Activated T-cell treated with anti-CD3 and anti-CD28 coated beads for 48 hours (primary cell): ENCODE data around the gene POU2F2.

Experiments
- DNase-seq: peaks from one replicate; pipeline ENCODE4 v3.0.0-alpha.2; 2020; ENCODE audit warnings: low read depth

POU2F2 gene

DNA sequence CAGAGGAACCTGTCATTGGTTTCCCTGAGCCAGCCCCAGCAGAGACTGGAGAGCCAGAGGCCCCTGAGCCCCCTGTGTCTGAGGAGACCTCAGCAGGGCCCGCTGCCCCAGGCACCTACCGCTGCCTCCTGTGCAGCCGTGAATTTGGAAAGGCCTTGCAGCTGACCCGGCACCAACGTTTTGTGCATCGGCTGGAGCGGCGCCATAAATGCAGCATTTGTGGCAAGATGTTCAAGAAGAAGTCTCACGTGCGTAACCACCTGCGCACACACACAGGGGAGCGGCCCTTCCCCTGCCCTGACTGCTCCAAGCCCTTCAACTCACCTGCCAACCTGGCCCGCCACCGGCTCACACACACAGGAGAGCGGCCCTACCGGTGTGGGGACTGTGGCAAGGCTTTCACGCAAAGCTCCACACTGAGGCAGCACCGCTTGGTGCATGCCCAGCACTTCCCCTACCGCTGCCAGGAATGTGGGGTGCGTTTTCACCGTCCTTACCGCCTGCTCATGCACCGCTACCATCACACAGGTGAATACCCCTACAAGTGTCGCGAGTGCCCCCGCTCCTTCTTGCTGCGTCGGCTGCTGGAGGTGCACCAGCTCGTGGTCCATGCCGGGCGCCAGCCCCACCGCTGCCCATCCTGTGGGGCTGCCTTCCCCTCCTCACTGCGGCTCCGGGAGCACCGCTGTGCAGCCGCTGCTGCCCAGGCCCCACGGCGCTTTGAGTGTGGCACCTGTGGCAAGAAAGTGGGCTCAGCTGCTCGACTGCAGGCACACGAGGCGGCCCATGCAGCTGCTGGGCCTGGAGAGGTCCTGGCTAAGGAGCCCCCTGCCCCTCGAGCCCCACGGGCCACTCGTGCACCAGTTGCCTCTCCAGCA lies 52.1 kb downstream of the POU2F2 start:
- DNase-seq, result no peak

DNA sequence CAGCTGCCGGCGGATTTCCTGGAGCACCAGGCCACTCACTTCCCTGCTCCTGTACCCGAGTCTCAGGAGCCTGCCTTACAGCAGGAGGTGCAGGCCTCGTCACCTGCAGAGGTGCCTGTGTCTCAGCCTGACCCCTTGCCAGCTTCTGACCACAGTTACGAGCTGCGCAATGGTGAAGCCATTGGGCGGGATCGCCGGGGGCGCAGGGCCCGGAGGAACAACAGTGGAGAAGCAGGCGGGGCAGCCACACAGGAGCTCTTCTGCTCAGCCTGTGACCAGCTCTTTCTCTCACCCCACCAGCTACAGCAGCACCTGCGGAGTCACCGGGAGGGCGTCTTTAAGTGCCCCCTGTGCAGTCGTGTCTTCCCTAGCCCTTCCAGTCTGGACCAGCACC lies 53.0 kb downstream of the POU2F2 start:
- no peak for DNase-seq

DNA sequence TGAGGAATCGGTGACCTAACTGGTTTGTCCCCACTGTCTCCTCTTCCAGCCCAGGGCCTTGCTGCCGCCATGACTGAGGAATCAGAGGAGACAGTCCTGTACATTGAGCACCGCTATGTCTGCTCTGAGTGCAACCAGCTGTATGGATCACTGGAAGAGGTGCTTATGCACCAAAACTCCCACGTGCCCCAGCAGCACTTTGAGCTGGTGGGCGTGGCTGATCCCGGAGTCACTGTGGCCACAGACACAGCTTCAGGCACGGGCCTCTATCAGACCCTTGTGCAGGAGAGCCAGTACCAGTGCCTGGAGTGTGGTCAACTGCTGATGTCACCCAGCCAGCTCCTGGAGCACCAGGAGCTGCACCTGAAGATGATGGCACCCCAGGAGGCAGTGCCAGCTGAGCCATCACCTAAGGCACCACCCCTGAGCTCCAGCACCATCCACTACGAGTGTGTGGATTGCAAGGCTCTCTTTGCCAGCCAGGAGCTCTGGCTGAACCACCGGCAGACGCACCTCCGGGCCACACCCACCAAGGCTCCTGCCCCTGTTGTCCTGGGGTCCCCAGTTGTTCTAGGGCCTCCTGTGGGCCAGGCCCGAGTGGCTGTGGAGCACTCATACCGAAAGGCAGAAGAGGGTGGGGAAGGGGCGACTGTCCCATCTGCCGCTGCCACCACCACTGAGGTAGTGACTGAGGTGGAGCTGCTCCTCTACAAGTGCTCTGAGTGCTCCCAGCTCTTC lies 53.5 kb downstream of the POU2F2 start:
- no peak for DNase-seq

DNA sequence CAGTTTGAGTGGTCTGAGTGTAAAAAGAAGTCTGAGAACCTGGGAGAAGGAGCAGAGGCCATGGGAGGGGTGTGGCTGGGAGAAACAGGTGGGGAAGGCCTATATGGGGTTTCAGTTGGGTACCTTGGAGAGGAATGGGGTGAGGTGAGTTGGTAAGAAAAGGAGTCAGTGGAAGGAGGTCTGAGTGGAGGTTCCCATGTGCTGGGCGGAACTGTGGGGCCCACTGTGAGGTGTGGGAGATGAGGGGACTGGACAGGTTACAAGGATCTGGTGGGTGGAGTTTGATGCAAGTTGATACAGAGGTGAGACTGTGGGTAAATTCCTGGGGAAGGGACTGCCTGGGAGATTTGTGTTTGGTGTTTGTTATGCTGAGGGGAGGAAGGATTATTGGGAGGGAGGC lies 54.2 kb downstream of the POU2F2 start:
- DNase-seq, result no peak

DNA sequence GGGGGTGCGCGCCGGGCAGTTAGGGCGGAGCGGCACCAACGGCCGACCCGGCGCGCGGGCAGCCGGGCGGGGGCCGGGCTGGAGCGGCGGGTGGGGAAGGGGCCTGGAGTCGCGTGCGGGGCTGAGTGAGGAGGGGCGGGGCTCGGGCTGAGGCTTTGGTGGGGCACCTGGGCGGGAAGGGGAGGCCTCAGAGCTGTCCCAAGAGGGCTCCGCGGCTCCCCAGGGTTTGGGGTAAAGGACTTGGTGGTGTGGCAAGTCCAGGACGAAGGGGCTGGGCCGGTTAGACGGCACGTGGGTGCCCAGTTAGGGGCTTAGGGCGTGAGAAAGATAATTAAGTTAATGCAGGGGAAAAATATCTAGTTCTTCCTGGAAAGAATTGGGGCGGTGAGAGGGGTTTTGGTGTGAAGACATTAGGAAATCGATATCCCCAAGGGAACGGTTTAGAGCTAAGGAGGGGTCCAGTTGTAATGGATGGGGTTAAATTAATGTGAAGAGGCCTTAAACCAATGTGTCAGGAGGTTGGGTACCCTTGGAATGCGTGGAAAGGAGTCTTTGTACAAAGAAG lies 55.8 kb downstream of the POU2F2 start:
- no peak for DNase-seq

DNA sequence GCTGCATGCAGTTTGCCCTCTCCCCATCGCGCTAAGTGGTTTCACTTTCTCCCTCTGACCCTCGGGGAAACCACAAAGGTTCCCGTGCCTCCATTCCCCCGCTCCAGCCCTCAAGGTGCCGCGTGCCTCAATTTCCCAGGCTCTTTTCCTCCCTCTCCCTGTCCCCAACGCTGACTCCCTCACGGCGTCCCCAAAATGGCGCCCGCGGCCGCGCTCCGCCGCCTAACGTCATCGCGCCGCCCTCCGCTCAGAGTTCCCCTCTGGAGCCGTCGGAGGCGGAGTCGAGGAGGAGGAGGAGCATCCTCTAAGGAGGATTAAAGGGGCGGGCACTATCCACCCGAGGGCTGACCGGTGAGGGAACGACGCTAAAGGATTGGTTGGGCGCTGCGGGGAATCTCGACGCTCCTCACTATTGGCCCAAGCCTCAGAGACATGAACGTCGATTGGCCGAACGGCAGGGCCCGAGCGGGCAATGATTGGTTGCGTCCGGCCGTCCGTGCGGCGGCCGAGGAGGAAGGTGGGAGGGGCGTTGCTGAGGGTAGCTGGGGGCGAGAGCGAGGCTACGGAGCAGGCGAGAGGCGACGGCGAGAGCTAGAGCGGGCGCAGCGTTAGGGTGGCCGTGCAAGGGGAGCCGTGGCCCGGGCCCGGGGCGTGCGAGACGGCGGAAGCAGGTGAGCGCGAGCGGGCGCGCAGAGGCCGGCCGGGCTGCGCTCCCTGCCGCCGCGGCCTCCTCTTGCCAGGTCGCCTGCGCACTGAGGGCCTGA lies 56.4 kb downstream of the POU2F2 start, which contains the start of gene ZNF574:
Gene ZNF574, plus strand, starts transcription at position 551 of the 764 bp plus-strand sequence. CDS start 2,441 bp downstream, outside the sequence.
- DNase-seq, result peak; percentile 97

DNA sequence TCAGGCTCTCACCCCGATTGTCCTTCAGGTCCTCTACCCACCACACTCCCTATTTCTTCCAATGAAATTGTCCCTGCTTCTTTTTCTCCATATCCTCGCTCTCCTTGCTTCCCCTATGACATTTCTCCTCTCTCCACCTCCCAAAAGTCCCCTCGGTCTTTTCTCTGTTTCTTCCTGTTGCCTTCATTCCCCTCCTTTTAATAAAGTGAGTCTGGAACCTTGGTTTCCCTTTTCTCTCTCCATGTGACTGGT lies 57.0 kb downstream of the POU2F2 start:
- DNase-seq, result no peak

DNA sequence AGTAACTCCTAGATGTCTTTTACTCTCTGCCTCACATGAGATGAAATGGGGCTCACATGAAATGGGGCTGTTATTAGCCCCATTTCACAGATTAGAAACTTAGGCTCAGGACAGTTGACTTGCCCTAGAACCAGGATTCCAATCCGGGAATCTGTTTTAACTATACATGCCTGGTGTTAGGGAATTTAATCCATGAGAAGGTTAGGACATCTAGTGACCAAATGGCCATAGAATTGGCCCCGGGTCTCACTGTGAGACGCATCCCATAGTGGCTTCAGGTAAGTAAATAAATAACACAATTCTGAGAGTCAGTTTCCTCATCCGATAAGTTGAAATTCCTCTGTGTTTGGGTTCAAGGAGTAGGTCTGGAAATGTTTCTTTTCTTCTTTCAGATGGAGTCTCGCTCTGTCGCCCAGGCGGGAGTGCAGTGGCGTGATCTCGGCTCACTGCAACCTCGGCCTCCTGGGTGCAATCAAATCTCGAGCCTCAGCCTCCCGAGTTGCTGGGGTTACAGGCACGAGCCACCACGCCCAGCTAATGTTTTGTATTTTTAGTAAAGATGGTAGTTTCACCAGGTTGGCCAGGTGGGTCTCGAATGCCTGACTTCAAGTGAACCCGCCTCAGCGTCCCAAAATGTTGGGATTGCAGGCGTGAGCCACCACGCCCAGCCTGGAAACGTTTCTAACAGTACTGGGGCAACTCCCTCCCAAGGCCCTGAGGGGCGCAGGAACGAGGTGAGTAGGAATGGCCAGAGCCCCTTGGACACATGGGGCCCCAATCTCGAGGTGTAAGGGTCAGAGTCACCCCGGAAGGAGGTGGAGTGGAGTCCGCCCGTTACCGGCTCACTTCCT lies 57.5 kb downstream of the POU2F2 start:
- DNase-seq, result no peak

DNA sequence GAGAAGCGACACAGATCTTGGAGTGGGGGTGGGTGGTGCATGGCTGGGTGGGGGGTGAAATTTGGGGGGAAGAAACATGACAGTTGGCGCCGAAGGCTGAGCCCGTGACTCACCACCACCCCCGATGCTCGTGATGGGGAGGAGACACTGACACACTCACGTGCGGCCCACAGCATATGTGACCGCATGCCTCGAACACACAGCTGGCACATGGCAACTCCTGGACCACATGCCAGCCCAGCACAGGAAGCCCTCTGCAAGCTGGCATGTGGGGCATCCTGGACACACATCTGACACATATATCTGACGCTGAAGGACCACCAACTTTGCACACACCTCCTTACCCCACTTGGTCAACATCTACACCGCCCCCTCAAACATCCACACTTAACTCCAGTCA lies 61.0 kb downstream of the POU2F2 start:
- DNase-seq, result no peak

DNA sequence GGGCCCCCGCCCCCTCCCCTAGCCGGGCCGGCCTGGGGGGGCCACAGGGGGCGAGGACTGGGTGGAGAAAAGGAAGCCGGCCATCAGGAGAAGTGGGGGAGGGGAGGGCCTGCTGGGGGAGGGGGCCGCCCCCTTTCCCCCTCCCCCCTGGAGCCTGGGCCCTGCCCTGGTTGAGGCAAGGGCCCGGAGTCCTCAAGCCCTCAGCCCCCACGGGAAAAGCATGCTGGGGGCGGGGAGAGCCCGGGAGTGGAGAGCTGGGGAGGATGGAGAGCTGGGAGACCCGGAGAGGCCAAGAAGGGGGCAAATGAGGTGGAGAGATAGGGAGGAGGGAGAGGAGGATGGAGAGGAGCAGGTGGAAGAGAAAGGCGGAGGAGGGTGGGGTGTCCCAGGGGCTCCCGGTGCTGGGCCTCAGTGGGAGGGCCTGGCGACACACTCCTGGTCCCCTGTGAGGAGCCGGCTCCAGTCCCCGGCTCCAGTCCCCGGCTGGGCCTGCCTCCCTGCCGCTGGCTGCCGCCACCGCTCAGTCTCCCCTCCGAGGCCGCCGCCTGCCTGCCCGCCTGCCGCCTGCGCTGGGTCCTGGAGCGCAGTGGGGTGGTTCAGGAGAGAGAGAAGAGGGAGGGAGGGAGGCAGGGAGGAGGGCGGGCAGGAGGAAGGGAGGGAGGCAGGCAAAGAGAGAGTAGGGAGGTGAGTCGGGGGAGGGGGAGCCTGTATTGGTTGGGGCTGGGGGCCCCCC lies 62.5 kb downstream of the POU2F2 start, which contains the start of gene GRIK5:
Gene GRIK5, minus strand, starts transcription at position 588 of the 733 bp plus-strand sequence. CDS start 4,436 bp downstream, outside the sequence.
- no peak for DNase-seq

DNA sequence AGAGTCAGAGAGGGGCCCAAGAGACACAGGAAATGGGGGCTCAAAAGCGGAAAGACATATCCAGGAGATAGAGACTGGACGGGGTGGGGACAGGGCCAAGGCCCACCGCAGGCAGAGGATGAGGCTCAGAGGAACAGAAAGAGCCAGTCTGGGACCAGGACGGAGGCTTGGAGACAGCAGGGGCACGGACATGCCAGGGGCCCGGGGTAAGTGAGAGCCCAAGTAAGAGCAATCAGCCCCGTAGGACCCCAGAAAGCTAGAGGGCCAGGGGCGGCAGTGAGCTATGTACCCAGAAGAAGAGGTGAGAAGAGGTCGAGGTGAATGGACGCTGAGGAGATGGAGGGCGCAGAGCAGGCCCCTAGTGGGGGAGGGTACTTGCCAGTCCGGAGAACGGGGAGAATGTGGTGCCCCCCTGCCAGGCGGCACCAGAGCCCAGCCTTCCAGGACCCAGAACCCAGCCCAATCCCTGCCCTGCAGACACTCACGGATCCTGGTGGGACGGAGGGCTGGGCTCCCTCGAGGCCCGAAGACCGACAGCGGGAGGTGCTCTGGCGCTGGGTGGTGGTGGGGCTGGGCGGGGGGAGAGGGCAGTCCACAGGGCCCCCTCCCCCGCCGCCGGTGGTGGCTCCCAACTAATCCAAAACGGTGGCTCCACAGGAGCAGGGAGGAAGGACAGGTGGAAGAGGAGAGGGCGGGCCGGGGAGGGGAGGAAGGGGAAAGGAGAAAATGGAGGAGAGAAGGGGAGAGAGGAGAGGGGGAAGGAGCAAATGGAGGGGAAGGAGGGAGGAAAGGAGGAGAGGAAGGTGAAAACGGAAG lies 63.3 kb downstream of the POU2F2 start:
- no peak for DNase-seq

DNA sequence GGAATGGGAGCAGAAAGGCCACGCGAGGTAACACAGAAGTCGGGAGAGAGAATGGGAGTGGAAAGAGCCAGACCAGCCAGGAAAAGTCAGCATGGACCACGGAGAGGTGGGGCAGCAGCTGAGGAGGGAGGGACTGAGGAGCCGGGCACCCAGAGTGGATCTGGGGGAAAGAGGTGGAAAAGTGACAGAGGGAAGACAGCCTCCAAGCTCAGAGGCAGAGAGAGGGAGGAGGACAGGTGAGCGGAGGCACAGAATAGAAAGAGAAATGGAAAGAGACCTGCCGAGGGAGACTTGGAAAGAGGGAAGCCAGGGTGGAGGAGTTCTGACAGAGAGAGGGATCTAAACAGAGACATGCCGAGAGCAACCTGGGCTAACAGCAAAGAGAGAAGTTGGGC lies 63.9 kb downstream of the POU2F2 start:
- DNase-seq, result no peak

DNA sequence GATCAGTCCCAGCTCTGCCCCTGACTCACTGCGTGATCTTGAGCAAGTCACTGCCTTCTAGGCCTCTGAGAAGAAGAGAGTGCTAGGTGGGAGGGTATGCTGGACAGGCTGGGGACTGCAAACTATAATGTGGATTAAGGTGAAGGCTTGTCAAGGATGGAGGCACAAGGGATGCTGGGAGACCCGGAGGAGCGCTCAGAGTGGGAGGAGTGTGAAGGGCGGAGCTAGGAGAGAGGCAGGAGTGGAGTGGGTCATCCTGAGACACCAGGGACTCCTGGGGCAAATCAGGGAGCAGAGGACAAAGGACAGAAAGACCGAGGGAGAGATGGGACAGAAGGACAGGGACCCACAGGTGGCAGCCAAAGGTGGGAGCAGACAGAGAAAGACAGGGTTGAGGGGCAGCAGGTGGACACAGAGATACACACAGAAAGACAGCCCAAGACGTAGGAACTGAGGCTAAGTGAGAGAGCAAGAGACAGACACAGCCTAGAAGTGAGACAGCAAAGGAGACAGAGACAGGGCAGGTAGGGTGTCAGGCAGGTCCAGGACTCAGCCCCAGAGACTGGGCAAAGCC lies 64.8 kb downstream of the POU2F2 start:
- no peak for DNase-seq

DNA sequence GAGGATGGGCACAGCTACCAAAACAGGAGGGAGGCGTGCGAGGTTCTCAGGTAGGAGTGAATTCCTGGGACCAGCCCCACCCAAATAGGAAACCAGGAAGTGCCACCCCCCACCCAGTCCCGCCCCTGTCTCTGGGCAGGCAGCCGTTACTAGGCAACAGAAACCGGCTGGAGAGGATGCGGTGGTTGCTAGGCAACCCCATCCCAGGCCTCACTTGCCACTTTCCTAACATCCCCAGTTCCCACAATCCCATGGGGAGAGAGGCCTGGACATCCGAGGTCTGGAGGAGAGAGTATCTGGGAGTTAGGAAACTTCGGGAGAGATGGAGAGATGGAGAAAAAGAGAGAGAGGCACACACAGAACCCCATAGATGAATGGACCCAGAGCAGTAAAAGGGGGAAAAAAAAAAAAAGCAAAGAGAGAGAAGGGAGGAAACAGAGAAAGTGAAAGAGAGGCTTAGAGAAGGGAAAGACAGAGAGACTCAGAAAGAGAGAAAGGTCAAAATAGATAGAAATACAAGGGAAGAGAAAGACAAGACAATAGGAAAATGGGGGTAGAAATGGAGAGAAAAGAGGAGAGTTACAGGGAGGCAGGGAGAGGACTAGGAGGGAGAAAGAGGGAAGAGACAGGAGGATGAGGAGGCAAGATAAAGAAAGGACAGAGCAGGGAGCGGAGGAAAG lies 66.0 kb downstream of the POU2F2 start:
- DNase-seq, result no peak

DNA sequence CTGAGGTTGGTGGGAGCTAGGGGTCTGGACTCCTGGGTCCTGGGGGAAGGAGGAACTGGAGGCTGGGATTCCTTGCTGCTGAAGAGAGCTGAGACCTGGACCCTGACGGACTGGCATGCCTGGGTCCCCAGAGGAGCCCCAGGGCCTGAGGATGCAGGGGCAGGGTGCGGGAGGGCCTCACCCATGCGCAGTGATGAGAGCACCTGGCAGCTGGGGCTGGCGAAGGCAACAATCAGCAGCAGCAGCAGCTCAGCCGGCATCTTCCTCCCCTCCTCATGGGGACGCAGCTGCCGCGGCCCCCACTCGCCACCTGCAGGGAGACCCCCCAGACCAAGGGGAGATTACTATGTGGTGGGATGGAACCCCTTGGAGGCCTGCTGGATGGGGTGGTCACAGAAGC lies 66.7 kb downstream of the POU2F2 start:
- no peak for DNase-seq

DNA sequence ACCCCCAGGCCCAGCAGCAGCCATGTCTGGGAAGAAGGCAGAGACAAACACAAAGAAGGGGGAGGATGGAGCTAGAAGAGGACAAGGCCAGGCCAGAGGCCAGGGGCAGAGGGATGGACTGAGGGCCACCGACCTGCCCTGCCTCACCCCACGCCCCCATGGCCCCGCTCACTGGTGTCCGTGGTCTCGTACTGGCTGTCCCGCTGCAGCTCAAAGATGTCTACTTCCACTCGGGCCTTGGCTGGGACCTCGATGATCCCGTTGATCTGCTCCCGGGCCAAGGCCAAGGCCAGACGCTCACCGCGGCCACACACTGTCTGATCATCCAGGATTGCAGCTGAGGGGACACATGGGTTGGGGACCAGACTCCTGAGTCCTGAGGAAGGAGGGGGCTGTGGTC lies 67.2 kb downstream of the POU2F2 start:
- no peak for DNase-seq

DNA sequence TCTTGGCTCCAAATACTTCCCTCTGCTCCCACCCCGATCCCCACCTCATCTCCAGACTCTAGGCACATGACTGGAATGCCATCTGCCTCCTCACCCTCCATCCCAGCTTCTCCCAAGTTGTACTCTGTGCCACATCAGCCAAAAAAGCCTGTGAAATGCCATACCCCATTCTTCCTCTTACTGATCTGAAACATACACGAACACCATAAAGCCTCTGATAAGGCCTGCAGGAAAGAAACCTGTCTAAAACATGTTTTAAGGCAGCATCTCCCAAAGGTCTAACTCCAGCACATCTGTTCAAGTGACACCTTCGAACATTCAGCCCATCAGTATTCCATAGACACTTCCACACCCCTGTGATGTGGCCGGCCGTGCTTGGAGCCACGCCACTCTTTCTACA lies 67.8 kb downstream of the POU2F2 start:
- DNase-seq, result no peak

DNA sequence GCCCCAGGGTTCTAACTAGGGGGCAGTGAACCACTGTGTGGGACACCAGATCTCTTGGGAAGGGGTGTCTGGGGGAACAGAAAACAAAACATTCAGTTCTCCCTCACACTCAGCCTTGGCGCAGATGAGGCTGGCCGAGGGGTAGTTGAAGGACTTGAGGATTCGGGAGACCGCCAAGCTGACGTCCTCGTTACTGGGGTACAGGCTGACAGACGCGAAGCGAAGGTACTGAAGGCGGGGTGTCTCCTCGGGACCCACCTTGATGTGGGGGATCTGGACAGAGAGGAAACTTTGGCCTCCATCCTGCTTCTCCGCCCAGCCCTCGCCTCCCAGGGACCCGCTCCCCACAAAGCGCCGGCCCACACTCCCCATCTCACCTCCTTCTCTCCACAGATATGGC lies 69.9 kb downstream of the POU2F2 start:
- DNase-seq, result no peak

DNA sequence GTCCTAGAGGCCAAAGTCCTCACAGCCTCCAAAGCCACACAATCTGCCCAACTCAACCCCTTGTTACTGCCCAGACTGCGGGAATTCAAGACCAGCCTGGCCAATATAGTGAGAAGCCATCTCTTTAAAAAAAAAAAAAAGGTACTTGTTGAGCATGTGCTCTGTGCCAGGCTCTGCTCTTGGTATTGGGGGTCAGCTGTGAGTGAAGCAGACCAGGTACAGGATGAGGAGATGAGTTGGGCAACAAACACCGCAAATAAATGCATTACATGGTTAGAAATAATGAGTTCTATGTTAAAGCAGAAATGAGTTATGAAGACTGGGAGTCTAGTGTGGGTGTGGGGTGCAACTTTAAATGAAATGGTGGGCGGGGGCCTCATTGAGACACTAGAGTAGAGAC lies 72.1 kb downstream of the POU2F2 start:
- DNase-seq, result no peak
